GM21381 (cell line): ENCODE data around the gene SORCS2.

Source experiments
- ATAC-seq: cut with Tn5 transposase; IDR thresholded peaks from one replicate; pipeline ENCODE4 v1.9.1; 2021; ENCODE audit warnings: mild to moderate bottlenecking, moderate library complexity; ENCODE audit not compliant: unreplicated experiment

SORCS2 gene

GRCh38 chr4:7652006-7652405, 459.7 kb downstream of the SORCS2 start:
- ATAC-seq: no peak

- no peak for ATAC-seq
Observed at GRCh38 chr4:7652451-7652881, 460.1 kb downstream of the SORCS2 start.

GRCh38 chr4:7652906-7653305, 460.6 kb downstream of the SORCS2 start:
- no peak for ATAC-seq

GRCh38 chr4:7653510-7654369, 461.4 kb downstream of the SORCS2 start:
- no peak for ATAC-seq

GRCh38 chr4:7654550-7655445, 462.5 kb downstream of the SORCS2 start:
- no peak for ATAC-seq

GRCh38 chr4:7655511-7656243, 463.3 kb downstream of the SORCS2 start:
- no peak for ATAC-seq

GRCh38 chr4:7656244-7656800, 464.0 kb downstream of the SORCS2 start:
- no peak for ATAC-seq

GRCh38 chr4:7657545-7658297, 465.4 kb downstream of the SORCS2 start:
- ATAC-seq: no peak

GRCh38 chr4:7658341-7659204, 466.2 kb downstream of the SORCS2 start:
- ATAC-seq: no peak

- no peak for ATAC-seq
Observed at GRCh38 chr4:7659429-7660175, 467.3 kb downstream of the SORCS2 start.

- ATAC-seq: no peak
Observed at GRCh38 chr4:7660176-7661039, 468.1 kb downstream of the SORCS2 start.

- ATAC-seq: no peak
Observed at GRCh38 chr4:7661066-7661748, 468.9 kb downstream of the SORCS2 start.

- no peak for ATAC-seq
Observed at GRCh38 chr4:7661846-7662506, 469.6 kb downstream of the SORCS2 start.

GRCh38 chr4:7662507-7662846, 470.1 kb downstream of the SORCS2 start:
- ATAC-seq: no peak

- no peak for ATAC-seq
Observed at GRCh38 chr4:7663075-7663541, 470.8 kb downstream of the SORCS2 start.

GRCh38 chr4:7664106-7664505, 471.8 kb downstream of the SORCS2 start:
- ATAC-seq: no peak
